HG03439 (cell line): ENCODE results near the gene MIB2.

ENCODE experiments used
- ATAC-seq: cut with Tn5 transposase; IDR thresholded peaks from one replicate; pipeline ENCODE4 v1.9.1; 2021; ENCODE audit warnings: mild to moderate bottlenecking, moderate library complexity; ENCODE audit not compliant: unreplicated experiment

The MIB2 gene

GRCh38 chr1:1598051-1598719 lies 17.1 kb upstream of the MIB2 start:
- no peak for ATAC-seq

DNA sequence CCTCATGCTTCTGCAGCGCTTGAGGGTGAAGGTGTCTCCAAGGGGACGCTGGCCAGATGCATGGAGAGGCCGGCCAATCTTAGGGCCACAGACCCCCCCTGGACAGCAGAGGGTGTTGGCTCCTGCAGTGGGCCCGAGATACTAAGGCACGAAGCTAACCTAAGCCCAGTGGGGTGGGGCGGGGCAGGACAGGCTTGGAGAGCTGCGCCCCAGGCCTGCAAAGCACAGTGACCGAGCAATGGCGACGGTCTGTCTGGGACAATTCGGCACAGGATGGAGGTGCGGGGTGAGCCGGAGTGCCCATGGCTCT lies 16.6 kb upstream of the MIB2 start:
- no peak for ATAC-seq

DNA sequence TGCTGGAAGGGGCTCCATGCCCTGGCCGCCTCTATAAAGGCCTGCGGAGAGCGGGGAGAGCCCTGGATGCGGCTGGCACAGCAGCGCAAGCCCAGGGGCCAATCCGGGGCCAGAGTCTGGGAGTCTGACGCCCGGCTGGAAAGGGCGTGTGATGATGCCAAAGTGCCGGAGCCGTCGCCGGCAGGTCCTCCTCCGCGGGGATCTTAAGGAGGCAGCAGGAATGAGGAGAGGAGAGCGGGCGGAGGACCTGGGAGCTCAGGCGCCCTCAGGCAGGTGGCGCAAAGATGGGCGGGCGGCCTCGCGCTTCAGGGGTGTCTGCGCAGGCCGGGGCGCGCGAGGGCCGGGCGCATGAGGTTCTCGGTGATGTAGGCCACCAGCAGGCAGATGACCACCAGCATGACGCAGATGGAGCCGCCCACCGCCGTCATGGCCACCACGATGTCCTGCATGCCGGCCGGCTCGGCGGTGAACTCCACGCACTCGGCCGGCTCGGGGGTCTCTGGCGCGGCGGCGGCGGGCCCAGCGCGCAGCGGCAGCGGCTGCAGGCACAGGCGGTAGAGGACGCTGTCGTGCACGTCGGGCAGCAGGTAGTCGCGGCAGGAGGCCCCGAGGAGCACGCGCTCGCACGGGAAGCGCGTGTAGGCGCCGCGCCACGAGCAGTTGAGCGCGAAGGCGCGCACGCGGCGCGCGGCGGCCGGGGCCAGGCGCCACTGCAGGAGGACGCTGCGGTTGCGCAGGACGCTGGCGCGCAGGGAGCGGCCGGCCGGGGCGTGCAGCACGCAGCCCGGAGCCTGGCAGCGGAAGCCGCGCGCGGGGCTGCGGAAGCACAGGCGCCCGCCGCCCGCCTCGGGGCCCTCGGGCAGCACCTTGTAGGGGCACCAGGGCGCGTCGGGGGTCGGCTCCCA lies 16.0 kb upstream of the MIB2 start:
- ATAC-seq: no peak

- no peak for ATAC-seq
These were observed 15.1 kb upstream of the MIB2 start, which contains the start of gene FNDC10 for GRCh38 chr1:1599935-1600860. Gene FNDC10, minus strand, starts transcription at chr1:1600135. Its CDS starts 120 bp downstream, at chr1:1600015.

DNA sequence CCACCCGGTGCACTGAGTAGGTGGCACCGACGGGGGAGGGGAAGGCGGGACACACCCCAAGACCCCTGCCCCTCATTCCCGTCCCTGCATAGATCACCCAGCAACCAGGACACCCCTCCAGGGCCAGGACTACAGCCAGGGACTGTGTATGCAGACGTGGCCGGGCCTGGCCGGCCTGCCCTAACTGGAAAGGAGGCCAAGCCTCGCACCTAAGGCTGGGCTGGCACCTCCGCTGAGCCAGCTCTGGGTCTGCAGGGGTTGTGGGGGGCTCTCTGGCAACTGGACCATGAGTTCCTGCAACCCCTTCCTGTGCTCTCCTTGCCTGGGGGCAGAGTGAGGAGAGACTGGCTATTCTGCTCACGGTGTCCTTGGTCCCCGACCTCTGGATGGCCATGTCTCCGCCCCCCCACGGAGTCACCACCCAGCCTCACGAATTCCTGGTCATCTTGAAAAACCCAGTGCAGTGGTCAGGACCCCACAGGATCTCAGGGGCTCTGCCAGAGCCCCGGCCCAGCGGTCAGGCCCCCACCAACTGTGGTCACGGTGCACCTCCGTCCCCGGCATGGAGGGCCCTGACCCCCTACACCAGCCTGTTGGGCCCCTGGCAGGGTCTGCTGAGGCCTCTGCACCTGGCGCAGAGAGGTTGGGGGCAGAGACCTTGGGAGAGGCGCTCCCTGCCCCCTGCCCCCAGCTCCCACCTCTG lies 14.3 kb upstream of the MIB2 start:
- ATAC-seq: no peak

- ATAC-seq: no peak
These were observed 13.6 kb upstream of the MIB2 start for GRCh38 chr1:1601564-1602303.

- ATAC-seq: no peak
These were observed 12.9 kb upstream of the MIB2 start for GRCh38 chr1:1602304-1602967.

GRCh38 chr1:1602968-1603506 lies 12.3 kb upstream of the MIB2 start:
- ATAC-seq: no peak

- no peak for ATAC-seq
These were observed 11.5 kb upstream of the MIB2 start for GRCh38 chr1:1603671-1604373.

GRCh38 chr1:1604374-1605033 lies 10.8 kb upstream of the MIB2 start:
- ATAC-seq: no peak

DNA sequence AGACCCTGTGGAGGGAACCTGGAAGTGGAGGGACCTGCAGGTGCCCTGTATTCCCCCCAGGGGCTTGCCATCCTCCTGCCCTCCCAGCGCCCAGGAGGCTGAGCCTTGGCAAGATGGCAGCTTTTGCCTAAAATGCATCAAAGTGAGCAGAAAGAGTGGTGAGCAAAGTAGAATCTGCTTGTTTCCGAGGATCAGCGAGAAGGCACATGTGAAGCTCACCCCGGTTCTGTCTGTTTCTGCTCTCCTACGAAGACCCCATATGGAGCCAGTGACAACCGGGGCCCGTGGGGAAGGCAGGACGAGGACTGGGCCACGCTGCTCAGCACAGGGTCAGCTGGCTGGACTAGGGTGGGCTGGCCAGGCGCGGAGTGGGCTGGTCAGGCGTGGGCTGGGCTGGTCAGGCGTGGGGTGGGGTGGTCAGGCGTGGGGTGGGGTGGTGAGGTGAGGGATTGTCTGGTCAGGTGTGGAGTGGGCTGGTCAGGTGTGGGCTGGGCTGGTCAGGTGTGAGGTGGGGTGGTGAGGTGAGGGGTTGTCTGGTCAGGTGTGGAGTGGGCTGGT lies 10.2 kb upstream of the MIB2 start:
- ATAC-seq: no peak

- no peak for ATAC-seq
These were observed 9.6 kb upstream of the MIB2 start for GRCh38 chr1:1605724-1606123.

DNA sequence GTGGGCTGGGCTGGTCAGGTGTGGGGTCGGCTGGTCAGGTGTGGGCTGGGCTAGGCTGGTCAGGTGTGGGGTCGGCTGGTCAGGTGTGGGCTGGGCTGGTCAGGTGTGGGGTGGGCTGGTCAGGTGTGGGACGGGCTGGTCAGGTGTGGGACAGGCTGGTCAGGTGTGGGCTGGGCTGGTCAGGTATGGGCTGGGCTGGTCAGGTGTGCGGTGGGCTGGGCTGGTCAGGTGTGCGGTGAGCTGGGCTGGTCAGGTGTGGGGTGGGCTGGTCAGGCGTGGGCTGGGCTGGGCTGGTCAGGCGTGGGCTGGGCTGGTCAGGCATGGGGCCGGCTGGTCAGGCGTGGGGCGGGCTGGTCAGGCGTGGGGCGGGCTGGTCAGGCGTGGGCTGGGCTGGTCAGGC lies 9.1 kb upstream of the MIB2 start:
- ATAC-seq: no peak

DNA sequence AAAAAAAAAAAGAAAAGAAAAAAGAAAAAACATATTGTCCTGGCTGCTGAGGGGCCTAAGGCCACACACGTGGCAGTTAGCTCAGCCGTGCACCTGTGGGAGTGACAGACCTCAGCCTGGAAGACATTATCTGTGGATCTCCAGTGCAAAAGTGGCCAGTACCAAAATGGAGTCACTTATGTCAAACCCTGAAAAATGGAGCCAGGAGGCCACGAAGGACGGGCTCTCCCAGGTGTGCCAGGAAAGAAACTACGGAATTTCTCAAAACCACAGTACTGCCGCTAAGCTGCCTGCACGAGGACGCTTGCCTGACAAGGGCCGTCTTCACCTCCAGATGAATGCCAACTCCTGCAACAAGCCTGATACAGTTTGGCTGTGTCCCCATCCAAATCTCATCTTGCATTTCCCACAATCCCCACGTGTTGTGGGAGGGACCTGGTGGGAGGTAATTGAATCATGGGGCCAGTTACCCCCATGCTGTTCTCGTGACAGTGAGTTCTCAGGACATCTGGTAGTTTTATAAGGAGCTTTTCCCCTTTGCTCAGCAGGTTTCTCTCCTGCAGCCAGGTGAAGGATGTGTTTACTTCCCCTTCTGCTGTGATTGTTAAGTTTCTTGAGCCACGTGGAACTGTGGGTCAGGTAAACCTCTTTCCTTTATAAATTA lies 5.3 kb upstream of the MIB2 start:
- ATAC-seq: no peak

DNA sequence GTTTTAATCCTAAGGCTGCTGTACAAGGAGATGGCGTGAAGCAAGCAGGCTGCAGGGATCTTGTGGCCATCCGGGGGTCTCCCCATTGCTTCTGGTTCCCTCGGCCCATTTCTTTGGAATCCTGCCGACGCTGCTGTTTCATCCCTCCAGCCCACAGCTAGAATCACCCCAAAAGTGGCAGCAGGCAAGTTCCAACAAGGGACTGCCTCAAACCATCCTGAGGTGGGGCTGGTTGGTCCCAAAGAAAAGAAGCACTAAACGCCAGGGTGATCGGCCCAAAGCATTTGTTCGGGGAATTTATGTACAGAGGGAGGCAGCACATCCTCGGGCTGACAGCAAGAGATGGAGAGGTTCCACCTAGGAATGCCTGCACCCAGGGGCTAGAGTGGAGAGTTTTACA lies 4.5 kb upstream of the MIB2 start:
- no peak for ATAC-seq

- no peak for ATAC-seq
These were observed 3.2 kb upstream of the MIB2 start for GRCh38 chr1:1612104-1612400.

- ATAC-seq: no peak
These were observed 1.7 kb upstream of the MIB2 start for GRCh38 chr1:1613509-1614082.
